HepG2 (cell line): ENCODE measurements around the gene MEGF6. TPM values are rescaled to one million over a fixed set of nuclear protein-coding genes. Genes with fewer than 3 reads are reported as not detected.

Experiments
- ATAC-seq: fragments of 200-7000 bp; cut with Tn5 transposase; 3 replicates; pipeline ENCODE4 v1.9.1; 2020; ENCODE audit warnings: mild to moderate bottlenecking, moderate library complexity
- BruUV-seq: library from RNA; stranded (reverse); fragments of 400-500 nt; replicated peaks from 2 replicates; lab custom pipeline; 2021; lab: Mats Ljungman, UMichigan
- CTCF ChIA-PET: fragments of 300-600 bp; formaldehyde crosslinking; extraction: SDS; loops from one replicate; lab custom pipeline; 2021; ENCODE audit warnings: low total read pairs, inconsistent platforms, low intra/inter-chr PET ratio; lab: Yijun Ruan, JAX
- POLR2A ChIA-PET: fragments of 350-600 bp; sonication (Branson Sonifier 250); formaldehyde crosslinking; loops from one replicate; lab custom pipeline; 2020; ENCODE audit warnings: antibody characterized with exemption, inconsistent platforms; lab: Yijun Ruan, JAX
- DNase-seq: peaks from one replicate; pipeline ENCODE4 v3.0.0-alpha.2; 2015; ENCODE audit warnings: low spot score
- FAIRE-seq: peaks from 3 replicates; lab custom pipeline; 2011; peaks lifted over from hg19 to GRCh38; lab: Jason Lieb, UNC
- H2AFZ ChIP-seq: one replicate; pipeline ENCODE4 v1.6.1; 2011; ENCODE audit warnings: low read length, inconsistent platforms
- H3K27ac ChIP-seq: fragments of 300-600 bp; 3 replicates; pipeline ENCODE4 v1.8.0; 2011; ENCODE audit warnings: mixed run types, mild to moderate bottlenecking, mixed read lengths, low read length, inconsistent platforms; ENCODE audit not compliant: insufficient read depth; ENCODE audit errors: extremely low read length
- H3K27me3 ChIP-seq, 2 experiments: fragments of 200-600 bp in 1 of 2; 2 replicates in 1 of 2; 3 replicates in 1 of 2; pipeline versions ENCODE4 v1.6.0 to v1.8.0; 2011; ENCODE audit warnings: low read length in 2 of 2, mild to moderate bottlenecking in 2 of 2, moderate library complexity in 2 of 2, inconsistent platforms in 1 of 2; ENCODE audit not compliant: insufficient read depth in 2 of 2, control insufficient read depth in 1 of 2
- H3K36me3 ChIP-seq, 2 experiments: fragments of 200-600 bp in 1 of 2; replicated peaks in 1 of 2; 2 replicates in 1 of 2; 3 replicates in 1 of 2; pipeline versions ENCODE4 v1.5.1 to v1.8.0; 2011; ENCODE audit warnings: low read length in 2 of 2, inconsistent platforms in 1 of 2; ENCODE audit not compliant: insufficient read depth in 2 of 2, control insufficient read depth in 1 of 2
- H3K4me1 ChIP-seq: 2 replicates; pipeline ENCODE4 v1.5.1; 2012; ENCODE audit warnings: low read length, inconsistent platforms; ENCODE audit not compliant: insufficient read depth
- H3K4me2 ChIP-seq: 2 replicates; pipeline ENCODE4 v1.6.0; 2011; ENCODE audit warnings: low read depth, low read length, inconsistent platforms
- H3K4me3 ChIP-seq, 3 experiments: fragments of 200-600 bp in 1 of 3; sonication (generic), shearing (Covaris generic) in 1 of 3; replicated peaks in 1 of 3; 2 replicates each; pipeline ENCODE4 v1.5.1; 2011 to 2016; ENCODE audit warnings: low read length in 3 of 3, inconsistent platforms in 2 of 3, low read depth in 2 of 3, mild to moderate bottlenecking in 2 of 3, control low read depth in 1 of 3, mixed read lengths in 1 of 3; ENCODE audit not compliant: insufficient read depth in 1 of 3
- H3K79me2 ChIP-seq: one replicate; pipeline ENCODE4 v1.6.1; 2011; ENCODE audit warnings: low read length, inconsistent platforms; ENCODE audit not compliant: insufficient read depth
- H3K9ac ChIP-seq: 2 replicates; pipeline ENCODE4 v1.6.0; 2011; ENCODE audit warnings: mild to moderate bottlenecking, low read depth, low read length, inconsistent platforms; ENCODE audit not compliant: insufficient read depth
- H3K9me3 ChIP-seq: 2 replicates; pipeline ENCODE4 v1.5.1; 2012; ENCODE audit warnings: mild to moderate bottlenecking, low read length
- H4K20me1 ChIP-seq: 2 replicates; pipeline ENCODE4 v1.6.0; 2011; ENCODE audit warnings: inconsistent platforms, mild to moderate bottlenecking, low read length, moderate library complexity; ENCODE audit not compliant: insufficient read depth
- HOXA9 ChIP-seq: sonication (generic); formaldehyde crosslinking; IDR thresholded peaks from 2 replicates; pipeline ENCODE4 v1.8.1; 2022; ENCODE audit warnings: missing genetic modification reagents, mild to moderate bottlenecking, moderate library complexity, borderline replicate concordance
- RAD21 ChIP-seq: fragments of 450-650 bp; formaldehyde crosslinking; IDR thresholded peaks from 2 replicates; pipeline ENCODE4 v1.5.0; 2020; ENCODE audit warnings: mild to moderate bottlenecking
- SMC3 ChIP-seq: IDR thresholded peaks from 2 replicates; pipeline ENCODE4 v1.6.1; 2011; ENCODE audit warnings: low read length, improper control_type of control experiment
- STAG1 ChIP-seq: sonication (generic); formaldehyde crosslinking; IDR thresholded peaks from 2 replicates; pipeline ENCODE4 v1.4.0; 2020; ENCODE audit warnings: missing genetic modification reagents
- USF2 ChIP-seq, 2 experiments: sonication (generic) in 1 of 2; formaldehyde crosslinking in 1 of 2; IDR thresholded peaks; 2 replicates each; pipeline versions ENCODE4 v1.5.1 to v1.6.1; 2011 to 2020; ENCODE audit warnings: borderline replicate concordance in 1 of 2, low read depth in 1 of 2, low read length in 1 of 2, mild to moderate bottlenecking in 1 of 2, missing genetic modification reagents in 1 of 2, moderate library complexity in 1 of 2
- WGBS: methylation state at CpG from one replicate; pipeline ENCODE4 v1.1.6; 2017; ENCODE audit warnings: low lambda C conversion rate; 5-methylcytosine and 5-hydroxymethylcytosine counted together
- in situ Hi-C: cut with HindIII; loops from 2 replicates; pipeline ENCODE4 v1.10.0; 2017; ENCODE audit warnings: low pct_unique_long_range_greater_than_20kb; ENCODE audit not compliant: extremely low pct_ligation_motif_present
- intact Hi-C: fragments of 100-400 bp; cut with micrococcal nuclease; formaldehyde crosslinking; loops from one replicate; pipeline ENCODE4 v1.10.0; 2022; ENCODE audit not compliant: unreplicated experiment
- polyA plus RNA-seq, 8 experiments: library from polyadenylated mRNA; depleted of rRNA in 3 of 8; stranded (reverse) in 7 of 8; unstranded in 1 of 8; fragments of >200 nt; fragmentation: Illumina TruSeq in 4 of 8; extraction: Trizol in 4 of 8; gene quantifications; 2 replicates each; pipeline versions ENCODE4 v1.2.1 to v1.2.3, GENCODE V29; 2011 to 2016; ENCODE audit warnings: low read depth in 4 of 8, missing spikeins in 1 of 8, mixed read lengths in 1 of 8; ENCODE audit not compliant: insufficient read depth in 1 of 8
- total RNA-seq, 5 experiments: library from RNA; depleted of rRNA; stranded (reverse); fragments of >200 nt; fragmentation: Illumina TruSeq; extraction: Trizol; gene quantifications; 2 replicates each; pipeline ENCODE4 v1.2.3, GENCODE V29; 2016; ENCODE audit warnings: low read depth in 1 of 5
- TF ChIP-seq, protein P1 (sequence below): sonication (generic); formaldehyde crosslinking; IDR thresholded peaks from 2 replicates; pipeline ENCODE4 v1.5.0; 2020; ENCODE audit warnings: mild to moderate bottlenecking, missing genetic modification reagents, moderate library complexity
- TF ChIP-seq, protein P2 (sequence below): sonication (generic); formaldehyde crosslinking; IDR thresholded peaks from 2 replicates; pipeline ENCODE4 v1.4.0; 2020; ENCODE audit warnings: missing genetic modification reagents
- TF ChIP-seq, protein P3 (sequence below): sonication (generic); formaldehyde crosslinking; IDR thresholded peaks from 2 replicates; pipeline ENCODE4 v1.4.0; 2020; ENCODE audit warnings: mild to moderate bottlenecking, low read depth, missing genetic modification reagents

Gene MEGF6
- total and polyA plus RNA-seq, 2 of the 13 experiments (the other 11 are each of a cell fraction or from before 2014, with no cell fraction given) = 1.9 TPM

GRCh38 chr1:3614755-3615742, 3.7 kb upstream of the MEGF6 start:
- BruUV-seq = no TSS peak
- DNase-seq (no peak), FAIRE-seq (peak; percentile 15)
- in situ Hi-C loops = no loop called here
- Histone ChIP-seq H3K27ac (no peak overlapping the region), H4K20me1 (peaks cover under 1% of the 10 kb centered on the region; the same call in 1 of the 2 replicates), H3K4me3 (no peak overlapping the region)
- intact Hi-C loops = loop anchor here (2.0 to 5.0 kb wide), 2 partner anchors 50 to 123 kb away; no protein-coding TSS in a partner anchor
- no peak for TF ChIP-seq HOXA9
- TF ChIP-seq STAG1 (CRISPR knock-in tag) = peak; percentile 69
- TF ChIP-seq, protein P1, sequence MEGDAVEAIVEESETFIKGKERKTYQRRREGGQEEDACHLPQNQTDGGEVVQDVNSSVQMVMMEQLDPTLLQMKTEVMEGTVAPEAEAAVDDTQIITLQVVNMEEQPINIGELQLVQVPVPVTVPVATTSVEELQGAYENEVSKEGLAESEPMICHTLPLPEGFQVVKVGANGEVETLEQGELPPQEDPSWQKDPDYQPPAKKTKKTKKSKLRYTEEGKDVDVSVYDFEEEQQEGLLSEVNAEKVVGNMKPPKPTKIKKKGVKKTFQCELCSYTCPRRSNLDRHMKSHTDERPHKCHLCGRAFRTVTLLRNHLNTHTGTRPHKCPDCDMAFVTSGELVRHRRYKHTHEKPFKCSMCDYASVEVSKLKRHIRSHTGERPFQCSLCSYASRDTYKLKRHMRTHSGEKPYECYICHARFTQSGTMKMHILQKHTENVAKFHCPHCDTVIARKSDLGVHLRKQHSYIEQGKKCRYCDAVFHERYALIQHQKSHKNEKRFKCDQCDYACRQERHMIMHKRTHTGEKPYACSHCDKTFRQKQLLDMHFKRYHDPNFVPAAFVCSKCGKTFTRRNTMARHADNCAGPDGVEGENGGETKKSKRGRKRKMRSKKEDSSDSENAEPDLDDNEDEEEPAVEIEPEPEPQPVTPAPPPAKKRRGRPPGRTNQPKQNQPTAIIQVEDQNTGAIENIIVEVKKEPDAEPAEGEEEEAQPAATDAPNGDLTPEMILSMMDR = peak; percentile 77
- peak; percentile 67 for TF ChIP-seq RAD21 (CRISPR knock-in tag)
- TF ChIP-seq SMC3 = peak; percentile 52
- no peak for TF ChIP-seq USF2 (IDR thresholded peaks at IDR 0.05; ENCODE audit: low read depth, low read length)
- TF ChIP-seq USF2 (CRISPR knock-in tag; IDR thresholded peaks at IDR 0.05; ENCODE audit: borderline replicate concordance) = no peak
- TF ChIP-seq, protein P2, sequence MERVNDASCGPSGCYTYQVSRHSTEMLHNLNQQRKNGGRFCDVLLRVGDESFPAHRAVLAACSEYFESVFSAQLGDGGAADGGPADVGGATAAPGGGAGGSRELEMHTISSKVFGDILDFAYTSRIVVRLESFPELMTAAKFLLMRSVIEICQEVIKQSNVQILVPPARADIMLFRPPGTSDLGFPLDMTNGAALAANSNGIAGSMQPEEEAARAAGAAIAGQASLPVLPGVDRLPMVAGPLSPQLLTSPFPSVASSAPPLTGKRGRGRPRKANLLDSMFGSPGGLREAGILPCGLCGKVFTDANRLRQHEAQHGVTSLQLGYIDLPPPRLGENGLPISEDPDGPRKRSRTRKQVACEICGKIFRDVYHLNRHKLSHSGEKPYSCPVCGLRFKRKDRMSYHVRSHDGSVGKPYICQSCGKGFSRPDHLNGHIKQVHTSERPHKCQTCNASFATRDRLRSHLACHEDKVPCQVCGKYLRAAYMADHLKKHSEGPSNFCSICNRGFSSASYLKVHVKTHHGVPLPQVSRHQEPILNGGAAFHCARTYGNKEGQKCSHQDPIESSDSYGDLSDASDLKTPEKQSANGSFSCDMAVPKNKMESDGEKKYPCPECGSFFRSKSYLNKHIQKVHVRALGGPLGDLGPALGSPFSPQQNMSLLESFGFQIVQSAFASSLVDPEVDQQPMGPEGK (CRISPR knock-in tag) = peak; percentile 78
- TF ChIP-seq, protein P3, sequence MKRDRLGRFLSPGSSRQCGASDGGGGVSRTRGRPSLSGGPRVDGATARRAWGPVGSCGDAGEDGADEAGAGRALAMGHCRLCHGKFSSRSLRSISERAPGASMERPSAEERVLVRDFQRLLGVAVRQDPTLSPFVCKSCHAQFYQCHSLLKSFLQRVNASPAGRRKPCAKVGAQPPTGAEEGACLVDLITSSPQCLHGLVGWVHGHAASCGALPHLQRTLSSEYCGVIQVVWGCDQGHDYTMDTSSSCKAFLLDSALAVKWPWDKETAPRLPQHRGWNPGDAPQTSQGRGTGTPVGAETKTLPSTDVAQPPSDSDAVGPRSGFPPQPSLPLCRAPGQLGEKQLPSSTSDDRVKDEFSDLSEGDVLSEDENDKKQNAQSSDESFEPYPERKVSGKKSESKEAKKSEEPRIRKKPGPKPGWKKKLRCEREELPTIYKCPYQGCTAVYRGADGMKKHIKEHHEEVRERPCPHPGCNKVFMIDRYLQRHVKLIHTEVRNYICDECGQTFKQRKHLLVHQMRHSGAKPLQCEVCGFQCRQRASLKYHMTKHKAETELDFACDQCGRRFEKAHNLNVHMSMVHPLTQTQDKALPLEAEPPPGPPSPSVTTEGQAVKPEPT (CRISPR knock-in tag) = no peak
- TF ChIP-seq, all 625 proteins: peak for 5
- ChIA-PET CTCF (interaction anchor here (1.1 to 2.3 kb wide), 3 partner anchors 26 to 50 kb away, joined by 3 to 6 read pairs (median 6); no protein-coding TSS in a partner anchor), POLR2A (no interaction called here)
- Histone ChIP-seq H3K4me1 (peaks cover 55% of the 10 kb centered on the region), H3K27me3 (peaks cover 18 to 80% of the 10 kb centered on the region in 2 experiments), H3K4me2 (no peak overlapping the region), H3K36me3 (no peaks in the 10 kb centered on the region), H3K9ac (no peak overlapping the region), H3K79me2 (no peaks in the 10 kb centered on the region), H3K9me3 (no peaks in the 10 kb centered on the region), H2AFZ (no peak overlapping the region)
- 27% methylated on average over 13 of the region's 20 CpGs for WGBS
- no peak for ATAC-seq
